Endodermal cell (in vitro differentiated cells): ENCODE data around the gene TMEM222. TPM values are rescaled to one million over a fixed set of nuclear protein-coding genes. Genes with fewer than 3 reads are reported as not detected.
A peak's percentile ranks its signal among the peaks of the same experiment; 100 is the strongest.

ENCODE experiments used
- DNase-seq: peaks from one replicate; pipeline ENCODE4 v3.0.0-alpha.2; 2017
- H3K27ac ChIP-seq: 2 replicates; pipeline ENCODE4 v1.5.1; 2013; ENCODE audit warnings: mild to moderate bottlenecking, low read depth, low read length, moderate library complexity
- H3K27me3 ChIP-seq: 2 replicates; pipeline ENCODE4 v1.6.1; 2013; ENCODE audit warnings: mild to moderate bottlenecking, low read length, moderate library complexity; ENCODE audit not compliant: insufficient read depth, control insufficient read depth, poor library complexity, severe bottlenecking
- H3K36me3 ChIP-seq: 2 replicates; pipeline ENCODE4 v1.7.0; 2013; ENCODE audit warnings: mild to moderate bottlenecking, low read length, moderate library complexity; ENCODE audit not compliant: control insufficient read depth, insufficient read depth
- H3K4me1 ChIP-seq: one replicate; pipeline ENCODE4 v1.7.0; 2013; ENCODE audit warnings: low read length; ENCODE audit not compliant: control insufficient read depth, insufficient read depth
- H3K4me3 ChIP-seq: 2 replicates; pipeline ENCODE4 v1.5.1; 2013; ENCODE audit warnings: mild to moderate bottlenecking, low read length, moderate library complexity
- H3K9ac ChIP-seq: 2 replicates; pipeline ENCODE4 v1.6.1; 2013; ENCODE audit warnings: mild to moderate bottlenecking, low read length, moderate library complexity; ENCODE audit not compliant: poor library complexity, severe bottlenecking; ENCODE audit errors: extremely low read depth
- H3K9me3 ChIP-seq: 2 replicates; pipeline ENCODE4 v1.6.1; 2013; ENCODE audit warnings: mild to moderate bottlenecking, low read length, moderate library complexity; ENCODE audit not compliant: control insufficient read depth
- H3K27ac Mint-ChIP-seq: 2 replicates; pipeline ENCODE4 v1.8.0; 2020; ENCODE audit warnings: mixed read lengths
- H3K27me3 Mint-ChIP-seq: 2 replicates; pipeline ENCODE4 v1.8.0; 2021; ENCODE audit warnings: mild to moderate bottlenecking, mixed read lengths; ENCODE audit not compliant: insufficient read depth
- H3K36me3 Mint-ChIP-seq: 2 replicates; pipeline ENCODE4 v1.8.0; 2020; ENCODE audit warnings: low read depth, mixed read lengths
- H3K4me1 Mint-ChIP-seq: 2 replicates; pipeline ENCODE4 v1.8.0; 2020; ENCODE audit warnings: mixed read lengths
- H3K4me3 Mint-ChIP-seq: 2 replicates; pipeline ENCODE4 v1.8.0; 2020; ENCODE audit warnings: mild to moderate bottlenecking, moderate library complexity, mixed read lengths
- H3K9me3 Mint-ChIP-seq: 2 replicates; pipeline ENCODE4 v1.8.0; 2020; ENCODE audit warnings: mild to moderate bottlenecking, mixed read lengths
- CTCF ChIP-seq: fragments of 200-600 bp; sonication (generic); conservative IDR thresholded peaks from 2 replicates; pipeline ENCODE4 v1.5.0; 2021; ENCODE audit warnings: antibody characterized with exemption, mild to moderate bottlenecking
- WGBS, 2 experiments: methylation state at CpG; one replicate each; pipeline versions ENCODE4 v1.1.5 to v1.1.7; 2013; ENCODE audit warnings: missing lambda C conversion rate in 2 of 2, mixed read lengths in 1 of 2; ENCODE audit not compliant: insufficient coverage in 1 of 2, insufficient read length in 1 of 2; 5-methylcytosine and 5-hydroxymethylcytosine counted together
- total RNA-seq, 2 donors: library from RNA; stranded (reverse); fragmentation: NEBNext Ultra II Directional in 1 of 2; extraction: Animal tissue kit (Norgen Biotek cat#: 25700) in 1 of 2; gene quantifications; 2 replicates in 1 of 2; 3 replicates in 1 of 2; pipeline ENCODE4 v1.2.1, GENCODE V29; 2021

TMEM222 gene
- total RNA-seq, 2 donors from 2014 or later, result 26.0 to 31.8 TPM

DNA sequence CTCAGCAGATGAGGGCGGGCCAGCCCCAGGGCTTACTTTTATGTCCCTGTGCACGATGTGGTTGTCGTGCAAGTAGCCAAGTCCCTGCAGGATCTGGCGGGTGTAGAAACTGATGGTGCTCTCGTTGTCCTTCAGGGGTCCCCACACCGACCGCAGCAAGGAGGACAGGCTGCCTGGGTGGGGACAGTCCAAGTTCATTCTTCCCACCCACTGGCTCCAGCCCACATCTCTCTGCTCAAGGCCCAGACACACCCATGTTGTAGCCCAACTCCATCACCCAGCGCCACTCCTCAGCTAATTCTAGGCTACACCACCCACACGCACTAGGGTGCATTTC is 37.8 kb downstream of the TMEM222 start:
- peaks cover 59% of the 10 kb centered on the region for H3K27me3 Mint-ChIP-seq
- no peak overlapping the region for H3K27ac Mint-ChIP-seq
- no peak for DNase-seq

DNA sequence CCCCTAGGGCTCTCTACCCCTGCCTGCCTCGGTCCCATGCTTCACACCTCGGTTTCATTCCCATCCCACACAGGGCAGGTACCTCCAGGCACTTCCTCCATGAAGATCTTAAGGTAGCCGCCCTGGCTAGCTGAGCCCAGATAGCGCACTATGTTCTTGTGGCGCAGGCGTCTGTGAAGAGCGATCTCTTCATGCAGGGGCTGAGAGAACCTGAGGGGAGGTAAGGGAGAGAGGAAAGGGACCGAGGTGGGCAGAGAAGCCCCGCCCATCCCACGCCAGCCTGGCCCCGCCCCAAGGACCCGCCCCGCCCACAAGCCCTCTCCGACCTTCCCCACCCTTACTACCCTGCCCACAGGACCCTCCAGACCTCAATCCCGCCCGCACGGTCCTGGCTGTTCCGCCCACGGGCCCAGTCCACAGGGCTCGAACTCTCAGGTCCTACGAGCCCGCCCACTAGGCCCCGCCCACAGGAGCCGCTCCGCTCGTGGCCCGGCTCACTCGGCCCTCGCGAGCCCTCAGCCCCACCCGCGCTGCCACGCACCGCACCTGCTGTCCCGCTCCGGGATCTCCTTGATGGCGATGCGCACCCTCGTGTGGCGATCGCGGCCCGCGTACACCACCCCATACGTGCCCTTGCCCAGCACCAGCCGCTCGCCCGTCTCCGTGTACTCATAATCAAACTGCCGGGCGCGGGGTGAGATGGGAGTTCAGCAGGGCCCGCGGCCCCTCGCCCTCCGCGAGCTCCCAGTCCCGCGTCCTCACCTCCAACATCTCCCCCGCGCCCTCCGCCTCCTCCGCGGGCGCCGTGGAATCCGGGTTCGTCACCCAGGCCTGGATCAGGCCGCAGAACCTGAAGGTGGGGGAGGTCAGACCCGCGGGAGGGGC is 38.4 kb downstream of the TMEM222 start:
- no peak overlapping the region for H3K9ac ChIP-seq
- no peak overlapping the region for H3K27ac ChIP-seq
- TF ChIP-seq CTCF, result no peak
- Mint-ChIP-seq H3K27me3 (peaks cover 59% of the 10 kb centered on the region), H3K36me3 (peaks cover 5% of the 10 kb centered on the region), H3K9me3 (no peaks in the 10 kb centered on the region), H3K4me3 (peak overlapping the region; percentile 59), H3K27ac (no peak overlapping the region), H3K4me1 (peaks cover 14% of the 10 kb centered on the region)
- H3K4me1 ChIP-seq, result no peaks in the 10 kb centered on the region
- peak; percentile 81 for DNase-seq
- H3K27me3 ChIP-seq, result peaks cover 44% of the 10 kb centered on the region
- H3K9me3 ChIP-seq, result no peaks in the 10 kb centered on the region
- H3K4me3 ChIP-seq, result peak overlapping the region; percentile 71
- no peaks in the 10 kb centered on the region for H3K36me3 ChIP-seq
- WGBS, 2 experiments, result 10 to 21% methylated on average over 18 to 68 of the region's 71 CpGs

More for the DNA sequence above, 37.8 kb downstream of the TMEM222 start:
- H3K4me3 Mint-ChIP-seq, result peak overlapping the region; percentile 59
- Histone ChIP-seq H3K9ac (no peak overlapping the region), H3K4me1 (no peaks in the 10 kb centered on the region), H3K27ac (no peak overlapping the region), H3K9me3 (no peaks in the 10 kb centered on the region), H3K36me3 (no peaks in the 10 kb centered on the region), H3K27me3 (peaks cover 44% of the 10 kb centered on the region), H3K4me3 (peak overlapping the region; percentile 71)
- no peaks in the 10 kb centered on the region for H3K9me3 Mint-ChIP-seq
- peaks cover 9% of the 10 kb centered on the region for H3K4me1 Mint-ChIP-seq
- TF ChIP-seq CTCF, result no peak
- H3K36me3 Mint-ChIP-seq, result peaks cover 5% of the 10 kb centered on the region
- WGBS, 2 experiments, result 55% methylated on average over 9 of the region's 9 CpGs; no CpG with 5 or more reads in 1 of the 2 experiments

DNA sequence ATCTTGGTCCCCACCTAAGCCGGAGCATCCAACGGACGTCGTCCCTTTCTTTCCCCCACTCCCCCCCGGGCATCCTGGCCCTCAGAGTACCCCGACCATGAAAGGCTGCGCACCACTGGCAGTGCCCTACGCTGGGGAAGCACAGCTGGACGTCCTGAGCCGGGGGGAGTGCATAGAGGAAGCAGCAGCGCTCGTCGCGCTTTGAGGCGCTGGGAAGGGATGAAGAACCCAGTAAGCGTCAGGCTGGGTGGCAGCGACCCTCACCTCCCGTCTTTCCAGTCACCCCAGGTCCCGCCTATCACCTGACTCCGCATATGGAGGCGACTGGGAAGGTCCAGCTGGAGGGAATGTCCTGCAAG is 39.1 kb downstream of the TMEM222 start:
- WGBS, 2 experiments, result 53 to 74% methylated on average over 17 to 21 of the region's 21 CpGs
- H3K27ac ChIP-seq, result no peak overlapping the region
- peaks cover 59% of the 10 kb centered on the region for H3K27me3 Mint-ChIP-seq
- DNase-seq, result no peak
- TF ChIP-seq CTCF, result no peak
- H3K27me3 ChIP-seq, result peaks cover 44% of the 10 kb centered on the region
- H3K27ac Mint-ChIP-seq, result no peak overlapping the region
- no peaks in the 10 kb centered on the region for H3K9me3 ChIP-seq
- H3K4me1 Mint-ChIP-seq, result peaks cover 14% of the 10 kb centered on the region
- H3K4me3 ChIP-seq, result peak overlapping the region; percentile 71
- H3K36me3 ChIP-seq, result no peaks in the 10 kb centered on the region
- H3K36me3 Mint-ChIP-seq, result peaks cover 2% of the 10 kb centered on the region
- no peaks in the 10 kb centered on the region for H3K9me3 Mint-ChIP-seq
- H3K4me1 ChIP-seq, result no peaks in the 10 kb centered on the region
- no peak overlapping the region for H3K9ac ChIP-seq
- peak overlapping the region; percentile 59 for H3K4me3 Mint-ChIP-seq
